KOPT-K1 (cell line): ENCODE data around the gene ALKBH3.

Experiments
- H3K27ac ChIP-seq: fragments of 200-600 bp; sonication (generic); 2 replicates; pipeline ENCODE4 v1.5.1; 2016; ENCODE audit warnings: antibody characterized with exemption, mild to moderate bottlenecking, low read depth, low read length; ENCODE audit not compliant: poor library complexity, severe bottlenecking
- H3K36me3 ChIP-seq: fragments of 200-600 bp; sonication (generic); 2 replicates; pipeline ENCODE4 v1.5.1; 2017; ENCODE audit warnings: antibody characterized with exemption, mild to moderate bottlenecking, low read length, moderate library complexity; ENCODE audit not compliant: insufficient read depth
- H3K9me3 ChIP-seq: fragments of 200-600 bp; sonication (generic); 2 replicates; pipeline ENCODE4 v1.5.1; 2017; ENCODE audit warnings: antibody characterized with exemption, low read length, mild to moderate bottlenecking; ENCODE audit not compliant: insufficient read depth, poor library complexity, severe bottlenecking

The ALKBH3 gene

DNA sequence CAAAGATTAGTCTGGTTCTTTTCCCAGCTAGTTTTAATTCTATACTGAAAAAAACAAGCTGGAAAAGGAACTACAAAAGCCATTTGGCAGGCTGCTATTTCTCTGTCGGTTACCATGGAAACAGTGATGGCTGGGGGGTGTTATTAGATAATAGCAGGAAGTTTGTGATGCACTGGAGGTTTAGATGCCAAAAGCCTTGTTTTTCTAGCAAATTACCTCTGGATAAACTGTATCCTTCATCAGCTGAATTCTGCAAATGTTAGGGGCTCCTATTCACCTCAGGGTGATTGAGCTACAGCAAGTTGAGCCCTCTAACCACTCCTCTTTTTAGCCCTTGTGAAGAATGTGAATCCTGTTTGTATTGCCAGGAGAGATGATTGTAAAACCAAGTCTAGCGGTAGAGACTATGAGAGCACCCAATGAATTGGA, 25.2 kb downstream of the ALKBH3 start:
- no peak overlapping the region for H3K27ac ChIP-seq
- H3K36me3 ChIP-seq = peaks cover 93% of the 10 kb centered on the region
- H3K9me3 ChIP-seq = no peaks in the 10 kb centered on the region

DNA sequence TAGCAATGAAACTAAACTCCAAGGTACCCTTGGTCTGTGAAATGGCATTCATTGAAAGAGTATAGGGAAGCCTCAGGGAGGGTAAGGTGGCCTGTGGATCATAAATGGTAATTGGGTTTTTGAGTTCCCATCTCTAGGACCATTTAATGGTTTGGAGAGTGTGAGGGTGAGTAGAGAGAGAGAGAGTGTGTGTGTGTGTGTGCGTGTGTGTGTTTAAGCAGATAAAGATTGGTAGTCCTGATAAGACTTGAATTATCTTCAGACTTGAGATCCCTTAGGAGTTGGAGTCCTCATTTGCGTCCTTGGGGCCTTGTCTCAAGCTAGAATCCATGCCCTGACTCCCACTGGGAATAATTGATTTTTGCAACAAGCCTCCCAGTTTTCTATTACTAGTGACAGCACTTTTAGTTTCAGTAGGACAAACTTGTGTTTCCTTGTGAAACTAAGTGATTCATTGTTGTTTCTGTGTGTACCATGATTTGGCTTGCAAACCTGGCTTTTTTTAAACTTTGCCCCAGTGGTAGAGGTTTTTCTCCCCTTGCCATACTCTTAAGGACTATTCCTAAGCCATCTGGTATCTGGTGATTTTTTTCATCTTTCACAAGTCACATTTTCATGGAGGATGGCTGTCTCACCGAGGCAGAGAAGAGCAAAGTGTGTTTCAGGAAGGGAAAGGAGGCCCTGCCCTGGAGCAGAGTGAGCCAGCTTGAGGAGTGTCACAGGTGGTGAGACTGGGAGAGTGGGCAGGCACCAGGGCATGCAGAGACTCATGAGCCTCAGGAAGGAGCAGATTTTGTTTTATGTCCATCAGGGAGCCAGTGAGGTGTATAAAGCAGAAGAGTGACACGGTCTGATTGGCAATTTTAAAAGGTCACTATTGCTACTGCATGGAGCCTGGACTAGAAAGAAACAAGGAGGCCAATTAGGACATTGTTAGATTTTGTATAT, 26.7 kb downstream of the ALKBH3 start:
- H3K27ac ChIP-seq = no peak overlapping the region
- no peaks in the 10 kb centered on the region for H3K9me3 ChIP-seq

DNA sequence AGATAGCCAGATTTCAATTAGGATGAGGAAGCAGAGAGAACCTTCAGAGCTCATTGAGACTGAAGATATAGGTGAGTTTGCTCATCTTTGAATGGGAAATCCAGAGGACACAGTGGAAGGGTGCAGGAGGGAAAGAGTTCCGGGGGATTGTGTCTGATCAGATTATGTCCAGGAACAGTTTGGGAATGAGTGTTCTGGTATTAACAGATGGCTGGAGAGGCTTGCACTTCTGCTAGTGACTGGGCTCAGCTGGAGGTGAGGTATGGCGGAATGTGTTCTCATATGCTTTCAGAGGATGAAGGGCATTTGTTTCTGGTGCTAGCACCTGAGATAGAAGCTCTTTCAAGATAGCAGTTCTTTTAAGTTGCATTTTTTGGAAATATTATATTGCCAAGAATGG, 27.6 kb downstream of the ALKBH3 start:
- H3K36me3 ChIP-seq = peaks cover 87% of the 10 kb centered on the region
- H3K9me3 ChIP-seq = no peaks in the 10 kb centered on the region
- no peak overlapping the region for H3K27ac ChIP-seq

More for the DNA sequence above, 26.7 kb downstream of the ALKBH3 start:
- H3K36me3 ChIP-seq = peaks cover 92% of the 10 kb centered on the region

DNA sequence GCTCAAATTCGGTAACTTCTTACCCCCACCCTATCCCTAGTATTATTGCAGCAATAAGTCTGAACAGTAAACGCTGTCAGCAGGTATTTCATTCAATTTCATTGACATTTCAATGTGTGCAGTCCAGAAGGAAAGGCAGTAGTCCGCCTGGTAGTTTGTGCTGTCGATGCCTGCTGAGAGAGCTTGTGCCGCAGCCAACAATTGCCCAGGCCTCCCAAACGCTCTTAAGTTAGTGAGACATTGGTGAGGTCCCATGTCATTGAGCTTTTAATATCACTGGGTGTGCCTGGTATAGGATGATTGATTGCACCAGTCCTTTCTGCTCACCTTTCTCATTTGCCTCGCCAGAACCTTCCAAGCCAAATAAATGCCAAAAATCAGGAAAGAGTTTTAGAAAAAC, 28.1 kb downstream of the ALKBH3 start:
- Histone ChIP-seq H3K36me3 (peaks cover 87% of the 10 kb centered on the region), H3K27ac (no peak overlapping the region), H3K9me3 (no peaks in the 10 kb centered on the region)

DNA sequence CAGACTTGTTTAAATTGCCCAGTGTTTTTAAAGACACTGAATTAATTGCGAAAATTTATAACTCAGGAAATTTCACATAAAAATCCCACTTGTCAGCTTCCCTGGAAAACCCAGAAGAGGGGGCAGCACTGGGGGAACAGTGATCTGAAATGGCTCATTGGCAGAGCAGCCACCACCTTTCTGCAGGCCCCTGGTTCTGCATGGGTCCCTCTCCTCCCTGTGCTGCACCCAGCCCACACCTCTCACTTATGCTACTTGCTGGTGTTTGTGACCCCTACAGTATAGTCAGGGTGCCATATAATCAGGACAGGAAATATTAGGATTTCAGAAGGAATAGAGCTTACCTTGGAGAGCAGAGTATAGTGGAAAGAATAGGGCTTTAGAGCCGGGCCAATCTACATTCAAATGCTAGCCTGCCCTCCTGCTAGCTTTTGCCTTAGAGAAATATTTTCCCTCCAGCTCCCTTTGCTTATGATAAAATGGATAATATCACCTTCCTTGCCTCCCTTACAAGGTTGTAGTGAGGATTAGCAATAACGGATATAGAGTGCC, 33.3 kb downstream of the ALKBH3 start:
- Histone ChIP-seq H3K36me3 (peaks cover 80% of the 10 kb centered on the region), H3K27ac (no peak overlapping the region), H3K9me3 (no peaks in the 10 kb centered on the region)

DNA sequence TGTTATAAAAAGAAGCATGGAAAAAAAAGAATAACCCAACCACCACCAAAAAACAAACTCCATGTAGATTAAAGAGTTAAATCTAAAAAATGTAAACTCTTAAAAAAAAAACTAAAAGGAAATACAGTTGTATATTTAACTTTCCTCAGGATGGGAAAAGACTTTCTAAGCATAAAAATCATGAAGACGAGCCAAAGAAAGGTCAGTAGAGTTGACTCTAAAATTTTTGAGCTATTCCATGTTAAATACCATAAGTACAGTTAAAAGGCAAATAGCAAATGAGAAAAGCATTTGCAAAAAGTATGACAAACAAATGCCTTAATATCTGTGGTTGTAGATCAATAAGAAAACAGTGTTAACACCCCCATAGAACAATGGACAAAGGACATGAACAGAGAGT, 33.8 kb downstream of the ALKBH3 start:
- Histone ChIP-seq H3K27ac (no peak overlapping the region), H3K36me3 (peaks cover 80% of the 10 kb centered on the region), H3K9me3 (no peaks in the 10 kb centered on the region)

DNA sequence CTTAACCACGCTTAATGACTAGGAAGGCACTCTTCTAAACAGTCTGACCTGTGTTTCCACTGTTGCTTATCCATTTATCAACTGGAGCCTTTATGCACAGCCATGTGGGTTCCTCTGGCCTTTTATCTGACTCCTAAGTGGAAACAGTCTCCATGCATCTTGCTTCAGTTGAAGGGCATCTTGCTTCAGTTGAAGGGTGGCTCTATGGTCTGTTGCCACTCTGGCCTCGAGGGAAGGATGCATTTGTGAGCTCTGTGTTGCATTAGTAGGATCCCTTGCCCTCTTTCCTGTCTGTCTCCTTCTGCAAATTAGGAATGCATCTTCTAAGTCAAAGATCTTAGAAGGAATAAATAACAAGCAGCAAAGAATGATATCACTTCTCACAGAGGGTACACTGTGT, 36.0 kb downstream of the ALKBH3 start:
- peaks cover 80% of the 10 kb centered on the region for H3K36me3 ChIP-seq
- no peak overlapping the region for H3K27ac ChIP-seq
- H3K9me3 ChIP-seq = no peaks in the 10 kb centered on the region

DNA sequence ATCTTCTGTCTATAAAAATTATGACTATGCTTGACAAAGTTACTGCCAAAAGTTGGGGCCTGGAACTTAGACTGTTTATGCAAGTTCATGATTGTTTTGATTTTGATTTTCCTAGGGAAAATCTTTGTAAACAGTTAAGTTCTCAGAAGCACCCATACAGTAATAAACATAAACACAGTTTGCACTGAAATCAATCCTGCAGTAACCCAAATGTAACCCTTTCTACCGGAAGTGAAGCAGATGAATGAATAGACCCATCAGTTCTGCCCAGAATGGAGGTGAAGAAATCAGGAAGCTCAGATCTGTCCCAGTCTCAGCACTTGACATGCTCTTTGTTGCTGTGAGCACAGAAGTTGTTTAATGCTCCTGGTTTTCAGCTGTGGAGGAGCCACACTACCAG, 37.2 kb downstream of the ALKBH3 start:
- peaks cover 85% of the 10 kb centered on the region for H3K36me3 ChIP-seq
- H3K27ac ChIP-seq = no peak overlapping the region
- H3K9me3 ChIP-seq = no peaks in the 10 kb centered on the region

DNA sequence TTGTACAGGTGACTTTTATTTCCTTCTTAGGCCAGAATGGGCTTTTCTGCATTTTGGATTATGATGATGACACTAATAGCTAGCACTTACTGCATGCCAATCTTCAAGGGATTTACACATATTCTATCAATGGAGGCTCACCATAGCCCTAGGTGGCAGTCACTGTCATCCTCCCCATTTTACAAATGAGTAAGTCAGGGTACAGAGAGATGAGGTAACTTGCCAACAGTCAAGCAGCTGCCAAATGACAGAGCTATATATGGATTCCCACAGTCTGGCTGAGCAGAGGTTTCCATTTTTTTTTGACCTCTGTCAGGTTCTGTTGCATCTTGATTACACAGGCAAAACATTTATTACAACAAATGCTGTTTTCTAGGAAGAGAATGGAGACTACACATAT, 38.0 kb downstream of the ALKBH3 start:
- H3K36me3 ChIP-seq = peaks cover 81% of the 10 kb centered on the region

DNA sequence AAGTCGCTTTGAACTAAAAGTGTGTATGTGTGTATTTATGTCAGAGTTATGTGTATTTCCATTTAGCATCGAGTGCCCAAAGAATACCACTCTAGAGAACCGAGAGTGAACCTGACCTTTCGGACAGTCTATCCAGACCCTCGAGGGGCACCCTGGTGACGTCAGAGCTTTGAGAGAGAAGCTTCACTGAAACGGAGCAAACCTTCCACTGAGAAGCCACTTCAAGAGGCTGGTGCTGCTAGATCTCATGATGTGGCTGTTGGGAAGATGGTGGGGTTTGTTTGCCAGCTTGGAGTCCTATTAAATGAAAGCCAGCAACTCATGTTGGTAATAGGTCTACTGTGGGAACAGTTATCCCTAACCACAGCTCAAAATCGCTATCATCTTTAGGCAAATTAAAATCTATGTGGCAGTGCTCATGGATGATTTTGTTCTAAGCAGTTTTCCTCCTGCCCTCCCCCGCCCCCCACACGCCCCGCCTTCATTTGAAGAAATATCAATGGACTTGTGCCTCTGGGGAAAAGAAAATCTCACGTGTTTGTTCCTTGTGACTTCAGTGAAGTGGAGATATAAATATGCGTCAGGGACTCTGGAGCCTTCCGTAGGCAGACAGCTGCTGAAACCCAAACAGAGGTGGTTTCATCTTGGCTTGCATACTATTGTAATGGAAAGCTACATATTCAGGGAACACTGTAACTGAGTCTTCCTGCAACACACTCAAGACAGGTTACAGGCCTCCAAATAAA, 39.4 kb downstream of the ALKBH3 start:
- Histone ChIP-seq H3K27ac (no peak overlapping the region), H3K36me3 (peaks cover 69% of the 10 kb centered on the region), H3K9me3 (no peaks in the 10 kb centered on the region)

More for the DNA sequence above, 38.0 kb downstream of the ALKBH3 start:
- no peak overlapping the region for H3K27ac ChIP-seq
- no peaks in the 10 kb centered on the region for H3K9me3 ChIP-seq

DNA sequence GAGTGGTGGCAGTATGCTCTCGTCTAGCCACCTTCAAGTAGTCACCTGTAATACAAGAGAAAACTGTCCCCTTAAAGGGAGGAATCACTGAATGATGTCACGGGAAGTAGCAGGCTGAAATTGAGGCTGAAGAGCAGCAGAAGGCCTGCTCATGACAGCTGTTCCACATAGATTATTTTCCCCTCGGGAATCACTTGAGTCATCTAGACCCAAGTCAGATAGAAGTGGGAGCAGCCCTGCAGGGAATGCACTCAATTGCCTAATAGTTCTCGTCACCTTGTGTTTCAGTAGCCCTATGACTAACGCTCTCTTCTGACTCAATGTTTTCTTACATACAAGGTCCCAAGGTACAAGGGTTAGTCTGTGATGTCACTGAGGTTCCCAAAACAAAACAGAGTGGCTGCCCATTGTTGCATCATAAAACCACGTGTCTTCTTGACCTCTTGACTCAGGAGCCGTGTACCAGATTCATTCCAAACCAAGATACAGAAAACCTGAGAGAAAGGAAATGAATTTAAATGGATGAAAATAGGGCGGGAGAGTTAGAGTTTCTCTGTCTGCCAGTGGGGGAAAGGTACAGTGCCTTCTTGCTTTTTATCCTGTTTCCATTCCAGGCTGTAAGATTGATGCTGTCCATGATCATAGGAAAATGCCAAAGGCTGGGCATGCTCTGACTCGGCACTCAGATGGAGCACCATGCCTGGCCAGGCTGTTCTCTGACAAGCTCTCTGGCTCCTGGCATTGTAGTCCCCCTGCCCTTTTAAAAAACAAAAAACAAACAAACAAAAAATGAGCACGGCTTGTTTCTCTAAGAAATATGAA, 40.2 kb downstream of the ALKBH3 start:
- Histone ChIP-seq H3K9me3 (no peaks in the 10 kb centered on the region), H3K27ac (no peak overlapping the region), H3K36me3 (peaks cover 69% of the 10 kb centered on the region)

DNA sequence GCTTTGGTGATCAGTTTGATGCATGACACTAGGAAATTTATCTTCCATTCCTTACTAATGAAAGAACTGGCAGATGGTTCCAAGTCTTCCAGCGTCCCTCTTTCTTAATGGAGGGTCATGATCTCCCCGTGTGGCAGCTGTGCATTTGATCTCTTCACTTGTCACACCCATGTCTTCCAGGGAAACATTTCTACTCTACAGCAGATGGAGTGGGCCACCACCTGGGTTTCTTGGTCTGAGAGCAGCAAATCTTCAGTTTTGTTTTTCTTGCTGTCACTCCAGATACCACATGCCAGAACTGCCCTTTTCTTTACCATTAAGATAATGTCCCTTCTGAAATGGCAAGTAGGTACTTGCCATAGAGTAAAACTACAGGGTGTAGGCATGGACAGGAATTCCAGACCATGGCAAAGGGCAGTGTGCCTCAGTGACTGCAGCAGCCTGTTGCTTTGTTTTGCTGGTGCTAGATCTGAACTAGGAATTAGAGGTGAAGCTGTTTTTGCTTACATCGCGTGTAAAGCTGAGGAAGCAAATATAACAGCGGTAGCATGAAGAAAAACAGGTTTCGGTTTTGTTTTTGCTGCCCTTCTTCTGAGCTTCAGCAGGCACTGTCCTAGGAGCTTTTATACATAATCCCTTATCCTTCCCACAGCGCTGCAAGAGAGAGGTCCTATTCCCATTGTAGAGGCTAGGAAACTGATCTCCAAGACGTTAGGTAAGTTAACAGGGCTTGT, 41.1 kb downstream of the ALKBH3 start:
- Histone ChIP-seq H3K9me3 (no peaks in the 10 kb centered on the region), H3K36me3 (peaks cover 64% of the 10 kb centered on the region), H3K27ac (no peak overlapping the region)

DNA sequence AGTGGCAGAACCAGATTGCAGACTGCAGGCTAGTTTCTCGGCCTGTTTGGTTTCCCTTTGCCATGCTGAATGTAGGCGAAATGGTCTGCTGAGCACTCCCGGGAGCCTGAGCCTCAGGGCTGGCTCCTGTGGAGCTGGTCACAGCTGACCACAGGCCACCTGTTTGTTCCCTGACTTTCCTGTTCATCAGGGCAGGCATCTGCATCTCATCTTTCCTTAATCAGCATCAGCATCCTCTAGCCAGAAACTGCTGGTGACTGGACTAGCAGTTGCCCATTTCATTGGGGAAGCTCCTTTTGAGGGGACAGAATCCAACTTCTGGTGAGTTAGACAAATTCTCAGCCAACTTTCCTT, 41.6 kb downstream of the ALKBH3 start:
- Histone ChIP-seq H3K36me3 (peaks cover 59% of the 10 kb centered on the region), H3K9me3 (no peaks in the 10 kb centered on the region), H3K27ac (no peak overlapping the region)

DNA sequence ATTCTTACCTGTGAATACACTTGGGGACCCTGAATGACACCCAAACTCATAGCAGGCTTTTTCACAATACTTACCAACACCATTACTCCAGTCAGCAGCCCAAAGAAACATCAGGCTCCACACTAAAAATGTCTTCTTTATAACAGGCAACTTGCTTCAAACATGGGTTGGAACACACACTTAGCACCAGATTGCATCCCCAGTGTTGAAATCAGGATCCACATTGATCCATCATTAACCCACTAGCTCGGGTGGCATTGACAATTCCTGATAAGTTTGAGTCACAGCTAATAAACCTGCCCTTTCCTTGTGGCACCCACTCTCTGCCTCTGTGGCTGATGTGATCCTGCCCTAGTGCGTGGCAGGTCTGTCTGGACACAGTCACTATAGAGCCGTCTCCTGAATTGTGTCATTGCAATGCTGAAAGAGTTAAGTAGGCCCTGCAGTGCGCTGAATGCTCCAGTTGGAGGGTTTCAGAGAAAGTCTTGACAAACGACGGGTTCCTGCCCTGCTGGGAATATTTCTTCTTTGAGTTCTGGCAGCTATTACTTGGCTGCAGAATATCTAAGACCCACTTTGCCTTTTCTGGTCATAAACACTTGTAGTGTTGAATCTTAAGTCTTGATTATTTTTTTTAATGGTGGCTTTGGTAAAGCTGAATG, 42.2 kb downstream of the ALKBH3 start:
- no peaks in the 10 kb centered on the region for H3K9me3 ChIP-seq
- no peak overlapping the region for H3K27ac ChIP-seq
- H3K36me3 ChIP-seq = peaks cover 53% of the 10 kb centered on the region
